Measurements from ENCODE around the gene EPS8L3. TPM values are rescaled to one million over a fixed set of nuclear protein-coding genes. Genes with fewer than 3 reads are reported as not detected.

The EPS8L3 gene
- total RNA-seq, 1 experiment from 2014 or later: 0.96 TPM

DNA sequence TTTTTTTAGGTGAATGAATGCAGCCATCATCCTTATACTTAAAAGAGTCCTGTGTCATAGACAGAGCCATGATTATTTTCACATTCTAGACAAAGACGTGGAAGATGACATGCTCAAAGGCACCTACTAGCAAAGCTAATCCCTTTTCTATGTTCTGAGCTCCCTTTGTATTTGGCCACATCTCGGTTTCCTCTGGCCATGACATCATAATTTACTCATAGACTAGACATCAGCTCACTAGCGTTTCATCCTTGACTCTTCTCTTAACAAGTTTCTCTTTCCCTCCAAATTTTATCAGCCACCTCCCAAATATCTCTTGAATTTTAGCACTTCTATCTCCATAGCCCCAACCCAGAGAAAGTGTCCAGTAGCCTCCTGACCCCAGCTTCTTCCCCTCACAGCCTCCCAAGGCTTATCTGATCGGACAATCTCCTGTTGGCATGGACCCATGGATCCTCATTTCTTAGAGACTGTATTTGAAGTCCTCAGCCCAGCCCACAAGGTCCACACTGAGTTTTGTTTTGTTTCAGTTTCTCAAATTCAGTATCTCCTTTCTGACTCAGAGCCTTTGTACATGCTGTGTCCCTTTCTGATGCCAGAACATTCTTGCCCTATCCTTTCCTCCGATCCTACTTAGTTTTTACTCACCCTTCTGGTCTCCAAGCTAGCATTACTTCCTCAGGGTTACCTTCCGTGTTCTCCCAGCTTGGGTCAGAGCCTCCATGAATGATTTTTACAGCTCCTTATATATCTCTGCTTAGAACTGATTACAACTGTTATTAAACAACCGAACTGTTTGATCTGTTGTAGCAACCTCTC, 33.0 kb upstream of the EPS8L3 start:
- Histone ChIP-seq H3K4me1 (ENCODE audit: control insufficient read depth in 1 of 2, insufficient read depth in 2 of 2, low read length in 2 of 2) (peaks cover 19 to 28% of the 10 kb centered on the region in 2 experiments), H3K9me2 (ENCODE audit: insufficient read depth) (no peaks in the 10 kb centered on the region), H3K4me2 (ENCODE audit: low read length) (no peak overlapping the region), H4K20me1 (ENCODE audit: insufficient read depth) (no peaks in the 10 kb centered on the region), H3K36me3 (ENCODE audit: control insufficient read depth in 1 of 2, insufficient read depth in 2 of 2, low read length in 2 of 2) (no peaks in the 10 kb centered on the region), H3K79me2 (ENCODE audit: insufficient read depth, low read length) (no peaks in the 10 kb centered on the region), H3K27me3 (ENCODE audit: insufficient read depth, low read length) (no peaks in the 10 kb centered on the region), H2AFZ (ENCODE audit: low read depth, low read length, poor library complexity, severe bottlenecking) (no peak overlapping the region), H3K9ac (ENCODE audit: low read length) (no peak overlapping the region), H3K9me3 (ENCODE audit: control insufficient read depth in 1 of 2, insufficient read depth in 1 of 2, low read depth in 1 of 2, low read length in 2 of 2) (no peaks in the 10 kb centered on the region), H3K27ac (ENCODE audit: low read depth, low read length) (no peak overlapping the region), H3K4me3 (replicated peaks in 1 of 2; ENCODE audit: low read depth in 1 of 2, low read length in 2 of 2) (no peak overlapping the region)
- intact Hi-C loops (cut with micrococcal nuclease): no loop called here
- RAD21 ChIA-PET (ENCODE audit: low non-redundant PET in 1 of 2, low total read pairs in 2 of 2, uncharacterized antibody in 2 of 2, unreplicated experiment in 2 of 2): no interaction called here
- ATAC-seq (no peak), DNase-seq (ENCODE audit: low read depth, low spot score) (no peak)
- POLR2A ChIA-PET: no interaction called here
- no TSS peak for BruUV-seq (replicated peaks)
- TF ChIP-seq POLR2A (IDR thresholded peaks at IDR 0.05; ENCODE audit: borderline replicate concordance, extremely low read depth, insufficient read depth, insufficient read length): no peak
- no peak for TF ChIP-seq EZH2 (IDR thresholded peaks at IDR 0.05)
- CTCF ChIA-PET: no interaction called here

DNA sequence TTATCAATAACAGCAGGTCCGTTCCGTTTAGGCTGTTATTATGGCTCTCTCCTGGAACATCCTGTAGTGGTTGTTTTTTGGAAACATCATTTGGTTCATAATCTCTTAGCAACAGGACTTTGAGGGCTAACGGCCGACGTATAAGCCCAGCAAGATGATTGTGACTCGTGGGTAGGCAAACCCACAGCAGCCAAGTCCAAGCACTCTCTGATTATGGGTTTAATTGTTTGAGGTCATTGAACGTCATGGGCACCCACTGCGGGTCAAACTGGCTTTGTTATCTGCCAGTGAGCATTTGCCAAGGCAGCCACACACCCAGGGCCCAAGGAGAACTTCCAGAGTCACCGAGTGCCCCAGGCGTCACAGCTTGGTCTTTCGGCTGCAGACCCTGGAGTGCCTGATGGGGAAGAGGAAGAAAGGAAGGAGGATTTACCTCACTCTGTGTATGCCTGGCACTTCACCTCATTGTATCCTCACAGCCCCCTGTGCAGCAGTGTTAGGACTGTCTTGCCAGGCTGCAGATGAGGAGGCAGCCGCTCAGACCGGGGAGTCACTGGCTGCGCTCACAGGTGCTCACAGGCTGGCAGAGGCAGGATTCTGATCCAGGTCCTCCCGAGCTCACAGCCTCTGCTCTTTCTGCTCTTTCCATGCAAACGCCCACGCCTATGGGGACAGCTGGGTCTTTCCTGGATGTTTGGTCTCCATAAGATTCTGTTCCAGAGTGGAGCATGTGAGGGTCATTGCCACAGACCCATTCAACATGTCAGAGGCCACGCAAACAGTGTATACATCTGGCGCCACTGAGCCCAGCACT, 30.8 kb upstream of the EPS8L3 start:
- intact Hi-C loops (cut with micrococcal nuclease): no loop called here
- no peak for ATAC-seq
- no peaks in the 10 kb centered on the region for H4K20me1 ChIP-seq (ENCODE audit: insufficient read depth)
- H3K9me2 ChIP-seq (ENCODE audit: insufficient read depth): no peaks in the 10 kb centered on the region
- H3K36me3 ChIP-seq (ENCODE audit: control insufficient read depth in 1 of 2, insufficient read depth in 2 of 2, low read length in 2 of 2): no peaks in the 10 kb centered on the region
- no peak overlapping the region; the same call in 1 of the 2 replicates for H3K4me2 ChIP-seq (ENCODE audit: low read length)
- no peaks in the 10 kb centered on the region for H3K27me3 ChIP-seq (ENCODE audit: insufficient read depth, low read length)
- no peak for TF ChIP-seq JUND (IDR thresholded peaks at IDR 0.05)
- TF ChIP-seq, protein P1, sequence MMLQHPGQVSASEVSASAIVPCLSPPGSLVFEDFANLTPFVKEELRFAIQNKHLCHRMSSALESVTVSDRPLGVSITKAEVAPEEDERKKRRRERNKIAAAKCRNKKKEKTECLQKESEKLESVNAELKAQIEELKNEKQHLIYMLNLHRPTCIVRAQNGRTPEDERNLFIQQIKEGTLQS (IDR thresholded peaks at IDR 0.05): no peak
- TF ChIP-seq YY1 (IDR thresholded peaks at IDR 0.05; ENCODE audit: extremely low read depth, insufficient replicate concordance, low read depth, low read length): no peak
- TF ChIP-seq, protein P2, sequence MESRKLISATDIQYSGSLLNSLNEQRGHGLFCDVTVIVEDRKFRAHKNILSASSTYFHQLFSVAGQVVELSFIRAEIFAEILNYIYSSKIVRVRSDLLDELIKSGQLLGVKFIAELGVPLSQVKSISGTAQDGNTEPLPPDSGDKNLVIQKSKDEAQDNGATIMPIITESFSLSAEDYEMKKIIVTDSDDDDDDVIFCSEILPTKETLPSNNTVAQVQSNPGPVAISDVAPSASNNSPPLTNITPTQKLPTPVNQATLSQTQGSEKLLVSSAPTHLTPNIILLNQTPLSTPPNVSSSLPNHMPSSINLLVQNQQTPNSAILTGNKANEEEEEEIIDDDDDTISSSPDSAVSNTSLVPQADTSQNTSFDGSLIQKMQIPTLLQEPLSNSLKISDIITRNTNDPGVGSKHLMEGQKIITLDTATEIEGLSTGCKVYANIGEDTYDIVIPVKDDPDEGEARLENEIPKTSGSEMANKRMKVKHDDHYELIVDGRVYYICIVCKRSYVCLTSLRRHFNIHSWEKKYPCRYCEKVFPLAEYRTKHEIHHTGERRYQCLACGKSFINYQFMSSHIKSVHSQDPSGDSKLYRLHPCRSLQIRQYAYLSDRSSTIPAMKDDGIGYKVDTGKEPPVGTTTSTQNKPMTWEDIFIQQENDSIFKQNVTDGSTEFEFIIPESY (IDR thresholded peaks at IDR 0.05; ENCODE audit: extremely low read depth, insufficient replicate concordance, low read length): no peak
- TF ChIP-seq, protein P3, sequence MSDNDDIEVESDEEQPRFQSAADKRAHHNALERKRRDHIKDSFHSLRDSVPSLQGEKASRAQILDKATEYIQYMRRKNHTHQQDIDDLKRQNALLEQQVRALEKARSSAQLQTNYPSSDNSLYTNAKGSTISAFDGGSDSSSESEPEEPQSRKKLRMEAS (IDR thresholded peaks at IDR 0.05): no peak
- no peak for TF ChIP-seq POLR2AphosphoS5 (IDR thresholded peaks at IDR 0.05; ENCODE audit: low read depth, low read length)
- no peak for TF ChIP-seq POLR2A (IDR thresholded peaks at IDR 0.05; ENCODE audit: borderline replicate concordance, extremely low read depth, insufficient read depth, insufficient read length)
- no peak for TF ChIP-seq SP1 (IDR thresholded peaks at IDR 0.05; ENCODE audit: low read depth)
- TF ChIP-seq EZH2 (IDR thresholded peaks at IDR 0.05): no peak
- TF ChIP-seq EGR1 (IDR thresholded peaks at IDR 0.05; ENCODE audit: low read depth): no peak
- TF ChIP-seq, protein P4, sequence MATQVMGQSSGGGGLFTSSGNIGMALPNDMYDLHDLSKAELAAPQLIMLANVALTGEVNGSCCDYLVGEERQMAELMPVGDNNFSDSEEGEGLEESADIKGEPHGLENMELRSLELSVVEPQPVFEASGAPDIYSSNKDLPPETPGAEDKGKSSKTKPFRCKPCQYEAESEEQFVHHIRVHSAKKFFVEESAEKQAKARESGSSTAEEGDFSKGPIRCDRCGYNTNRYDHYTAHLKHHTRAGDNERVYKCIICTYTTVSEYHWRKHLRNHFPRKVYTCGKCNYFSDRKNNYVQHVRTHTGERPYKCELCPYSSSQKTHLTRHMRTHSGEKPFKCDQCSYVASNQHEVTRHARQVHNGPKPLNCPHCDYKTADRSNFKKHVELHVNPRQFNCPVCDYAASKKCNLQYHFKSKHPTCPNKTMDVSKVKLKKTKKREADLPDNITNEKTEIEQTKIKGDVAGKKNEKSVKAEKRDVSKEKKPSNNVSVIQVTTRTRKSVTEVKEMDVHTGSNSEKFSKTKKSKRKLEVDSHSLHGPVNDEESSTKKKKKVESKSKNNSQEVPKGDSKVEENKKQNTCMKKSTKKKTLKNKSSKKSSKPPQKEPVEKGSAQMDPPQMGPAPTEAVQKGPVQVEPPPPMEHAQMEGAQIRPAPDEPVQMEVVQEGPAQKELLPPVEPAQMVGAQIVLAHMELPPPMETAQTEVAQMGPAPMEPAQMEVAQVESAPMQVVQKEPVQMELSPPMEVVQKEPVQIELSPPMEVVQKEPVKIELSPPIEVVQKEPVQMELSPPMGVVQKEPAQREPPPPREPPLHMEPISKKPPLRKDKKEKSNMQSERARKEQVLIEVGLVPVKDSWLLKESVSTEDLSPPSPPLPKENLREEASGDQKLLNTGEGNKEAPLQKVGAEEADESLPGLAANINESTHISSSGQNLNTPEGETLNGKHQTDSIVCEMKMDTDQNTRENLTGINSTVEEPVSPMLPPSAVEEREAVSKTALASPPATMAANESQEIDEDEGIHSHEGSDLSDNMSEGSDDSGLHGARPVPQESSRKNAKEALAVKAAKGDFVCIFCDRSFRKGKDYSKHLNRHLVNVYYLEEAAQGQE (IDR thresholded peaks at IDR 0.05; ENCODE audit: low read depth): no peak
- TF ChIP-seq ZFX (IDR thresholded peaks at IDR 0.05): no peak
- H3K9ac ChIP-seq (ENCODE audit: low read length): no peak overlapping the region
- no peak overlapping the region for H3K27ac ChIP-seq (ENCODE audit: low read depth, low read length)
- peaks cover 22 to 43% of the 10 kb centered on the region in 2 experiments for H3K4me1 ChIP-seq (ENCODE audit: control insufficient read depth in 1 of 2, insufficient read depth in 2 of 2, low read length in 2 of 2)
- H3K79me2 ChIP-seq (ENCODE audit: insufficient read depth, low read length): no peaks in the 10 kb centered on the region
- H3K4me3 ChIP-seq (replicated peaks in 1 of 2; ENCODE audit: low read depth in 1 of 2, low read length in 2 of 2): no peak overlapping the region
- no TSS peak for BruUV-seq (replicated peaks)
- no peaks in the 10 kb centered on the region for H3K9me3 ChIP-seq (ENCODE audit: control insufficient read depth in 1 of 2, insufficient read depth in 1 of 2, low read depth in 1 of 2, low read length in 2 of 2)
- DNase-seq (ENCODE audit: low read depth, low spot score): no peak
- ChIA-PET CTCF (no interaction called here), RAD21 (ENCODE audit: low non-redundant PET in 1 of 2, low total read pairs in 2 of 2, uncharacterized antibody in 2 of 2, unreplicated experiment in 2 of 2) (no interaction called here), POLR2A (no interaction called here)
- H2AFZ ChIP-seq (ENCODE audit: low read depth, low read length, poor library complexity, severe bottlenecking): no peak overlapping the region

All from HCT116 (cell line).